ENCODE data around the gene TEX10.
A peak's percentile ranks its signal among the peaks of the same experiment; 100 is the strongest.

The TEX10 gene

GRCh38 chr9:100364013-100364412 lies 11.3 kb upstream of the TEX10 start:
- no peak overlapping the region for H3K4me3 ChIP-seq (ENCODE audit: low read length)
- no peak for DNase-seq (ENCODE audit: low read depth)
- TF ChIP-seq CTCF (conservative IDR thresholded peaks at IDR 0.05; ENCODE audit: low read depth, low read length), result no peak

- no peak for TF ChIP-seq CTCF (conservative IDR thresholded peaks at IDR 0.05; ENCODE audit: low read depth, low read length)
- H3K4me3 ChIP-seq (ENCODE audit: low read length), result no peak overlapping the region
- no peak for DNase-seq (ENCODE audit: low read depth)
These were observed 6.3 kb upstream of the TEX10 start for GRCh38 chr9:100359057-100359456.

GRCh38 chr9:100357501-100357900 lies 4.8 kb upstream of the TEX10 start:
- TF ChIP-seq CTCF (conservative IDR thresholded peaks at IDR 0.05; ENCODE audit: low read depth, low read length), result no peak
- no peak overlapping the region for H3K4me3 ChIP-seq (ENCODE audit: low read length)
- no peak for DNase-seq (ENCODE audit: low read depth)

DNA sequence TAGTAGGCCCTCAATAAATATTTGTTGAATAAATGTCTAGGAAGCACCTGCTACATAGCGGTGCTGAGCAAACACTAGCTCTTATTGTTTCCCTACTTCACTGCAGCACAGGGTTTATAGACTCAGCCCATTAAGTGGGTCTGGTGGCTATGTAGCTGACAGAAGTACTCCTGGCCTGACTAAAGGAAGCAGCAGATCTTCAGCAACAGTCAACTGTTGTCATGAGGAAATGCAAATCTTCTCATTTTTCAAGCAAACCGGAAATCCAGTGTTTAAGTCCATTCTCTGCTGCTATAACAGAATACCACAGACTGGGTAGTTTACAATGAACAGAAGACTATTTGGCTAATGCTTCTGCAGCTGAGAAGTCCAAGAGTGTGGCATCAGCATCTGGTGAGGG lies 2.8 kb upstream of the TEX10 start:
- no peak for TF ChIP-seq CTCF (conservative IDR thresholded peaks at IDR 0.05; ENCODE audit: low read depth, low read length)
- H3K4me3 ChIP-seq (ENCODE audit: low read length), result no peak overlapping the region
- DNase-seq (ENCODE audit: low read depth), result no peak

DNA sequence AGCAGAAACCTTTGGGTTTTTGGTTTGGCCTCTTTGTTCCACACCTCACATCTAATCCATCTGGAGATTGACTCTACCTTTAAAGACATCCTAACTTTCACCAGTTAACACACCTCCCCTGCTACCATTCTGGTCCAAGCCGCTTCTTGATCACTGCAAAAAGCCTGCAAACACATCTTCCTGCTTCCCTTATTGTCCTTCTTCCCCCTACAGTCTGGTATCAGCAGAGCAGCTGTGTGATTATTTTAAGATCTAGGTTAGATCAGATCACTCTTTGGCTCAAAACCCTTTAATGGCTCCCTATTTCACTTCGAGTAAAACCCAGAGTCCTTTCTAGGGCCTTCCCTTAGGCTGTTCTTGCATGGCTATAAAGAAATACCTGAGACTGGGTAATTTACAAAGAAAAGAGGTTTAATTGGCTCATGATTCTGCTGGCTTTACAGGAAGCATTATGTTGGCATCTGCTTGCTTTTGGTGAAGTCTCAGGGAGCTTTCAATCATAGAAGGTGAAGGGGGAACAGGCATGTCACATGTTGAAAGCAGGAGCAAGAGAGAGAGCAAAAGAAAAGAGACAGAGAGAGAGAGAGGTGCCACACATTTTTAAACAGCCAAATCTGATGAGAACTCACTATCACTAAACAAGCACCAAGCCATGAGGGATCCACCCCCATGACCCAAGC lies 1.5 kb upstream of the TEX10 start:
- no peak for DNase-seq (ENCODE audit: low read depth)
- H3K4me3 ChIP-seq (ENCODE audit: low read length), result no peak overlapping the region
- TF ChIP-seq CTCF (conservative IDR thresholded peaks at IDR 0.05; ENCODE audit: low read depth, low read length), result no peak

- DNase-seq (ENCODE audit: low read depth), result no peak
- peak overlapping the region; percentile 88 for H3K4me3 ChIP-seq (ENCODE audit: low read length)
- TF ChIP-seq CTCF (conservative IDR thresholded peaks at IDR 0.05; ENCODE audit: low read depth, low read length), result no peak
These were observed 478 bp downstream of the TEX10 start for GRCh38 chr9:100352201-100352726.

DNA sequence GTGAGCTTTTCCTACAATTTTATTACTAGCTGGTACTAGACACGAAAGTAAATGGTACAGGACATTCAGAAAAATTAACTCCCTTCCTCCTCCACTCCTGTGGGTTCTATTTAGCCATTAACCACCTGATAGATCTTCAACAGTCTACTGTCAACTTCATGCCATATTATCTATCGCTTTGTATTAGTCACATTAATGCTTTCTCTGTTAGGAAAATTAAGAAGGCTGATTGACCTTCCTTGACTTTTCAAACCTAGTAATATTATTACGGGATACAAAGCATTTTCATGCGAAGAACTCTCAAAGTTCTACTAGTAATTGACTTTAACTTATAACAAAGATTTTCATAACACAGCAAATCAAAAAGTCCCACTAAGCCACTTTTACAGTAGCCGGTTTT lies 1.2 kb downstream of the TEX10 start:
- H3K4me3 ChIP-seq (ENCODE audit: low read length), result peak overlapping the region; percentile 88
- DNase-seq (ENCODE audit: low read depth), result no peak
- no peak for TF ChIP-seq CTCF (conservative IDR thresholded peaks at IDR 0.05; ENCODE audit: low read depth, low read length)

Data from retinal pigment epithelial cell (primary cell).